ENCODE data around the gene IL12RB2. TPM values are rescaled to one million over a fixed set of nuclear protein-coding genes. Genes with fewer than 3 reads are reported as not detected.

IL12RB2 gene
- total and polyA plus RNA-seq, 2 experiments from 2014 or later, result 0.79 to 1.7 TPM

DNA sequence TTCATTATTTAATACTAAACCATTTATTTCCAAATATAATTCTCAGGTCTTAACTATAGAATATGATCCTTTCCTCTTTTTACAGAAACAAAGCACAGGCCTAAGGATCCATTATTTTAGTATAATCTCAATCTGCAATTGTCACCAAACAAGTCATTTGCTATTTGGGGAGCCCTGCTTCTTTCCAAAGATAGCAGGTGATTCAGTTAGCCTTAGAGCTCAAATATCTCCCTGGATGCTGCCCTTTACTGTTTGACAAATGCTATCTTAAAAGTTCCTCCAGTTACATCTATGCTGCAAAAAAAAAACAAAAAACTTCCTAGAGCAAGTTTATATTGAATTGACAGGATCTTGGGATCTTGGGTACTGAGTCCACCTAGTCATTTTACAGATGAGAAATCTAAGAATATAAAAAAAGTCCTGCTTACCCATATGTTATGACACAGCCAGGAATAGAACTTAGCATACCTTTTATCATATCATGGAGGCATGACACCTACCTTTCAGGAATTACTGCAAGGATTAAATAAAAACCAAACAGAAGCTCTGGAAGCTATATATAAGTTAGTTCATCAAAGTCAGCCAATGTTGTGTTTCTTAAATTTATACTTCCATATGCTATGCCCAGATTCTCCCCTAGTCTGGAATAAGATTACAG lies 113.3 kb downstream of the IL12RB2 start:
- peaks cover 98% of the 10 kb centered on the region for H4K20me1 ChIP-seq (replicated peaks; ENCODE audit: insufficient read depth)
- H3F3A ChIP-seq (replicated peaks; ENCODE audit: low read depth), result peaks cover 12% of the 10 kb centered on the region
- no peak overlapping the region for H2AFZ ChIP-seq
- peaks cover 96% of the 10 kb centered on the region for H3K36me3 ChIP-seq (ENCODE audit: insufficient read depth)
- no peak; the same call in 1 of the 2 replicates for TF ChIP-seq POLR2AphosphoS5 (IDR thresholded peaks at IDR 0.05; ENCODE audit: low read depth)
- TF ChIP-seq, protein P1, sequence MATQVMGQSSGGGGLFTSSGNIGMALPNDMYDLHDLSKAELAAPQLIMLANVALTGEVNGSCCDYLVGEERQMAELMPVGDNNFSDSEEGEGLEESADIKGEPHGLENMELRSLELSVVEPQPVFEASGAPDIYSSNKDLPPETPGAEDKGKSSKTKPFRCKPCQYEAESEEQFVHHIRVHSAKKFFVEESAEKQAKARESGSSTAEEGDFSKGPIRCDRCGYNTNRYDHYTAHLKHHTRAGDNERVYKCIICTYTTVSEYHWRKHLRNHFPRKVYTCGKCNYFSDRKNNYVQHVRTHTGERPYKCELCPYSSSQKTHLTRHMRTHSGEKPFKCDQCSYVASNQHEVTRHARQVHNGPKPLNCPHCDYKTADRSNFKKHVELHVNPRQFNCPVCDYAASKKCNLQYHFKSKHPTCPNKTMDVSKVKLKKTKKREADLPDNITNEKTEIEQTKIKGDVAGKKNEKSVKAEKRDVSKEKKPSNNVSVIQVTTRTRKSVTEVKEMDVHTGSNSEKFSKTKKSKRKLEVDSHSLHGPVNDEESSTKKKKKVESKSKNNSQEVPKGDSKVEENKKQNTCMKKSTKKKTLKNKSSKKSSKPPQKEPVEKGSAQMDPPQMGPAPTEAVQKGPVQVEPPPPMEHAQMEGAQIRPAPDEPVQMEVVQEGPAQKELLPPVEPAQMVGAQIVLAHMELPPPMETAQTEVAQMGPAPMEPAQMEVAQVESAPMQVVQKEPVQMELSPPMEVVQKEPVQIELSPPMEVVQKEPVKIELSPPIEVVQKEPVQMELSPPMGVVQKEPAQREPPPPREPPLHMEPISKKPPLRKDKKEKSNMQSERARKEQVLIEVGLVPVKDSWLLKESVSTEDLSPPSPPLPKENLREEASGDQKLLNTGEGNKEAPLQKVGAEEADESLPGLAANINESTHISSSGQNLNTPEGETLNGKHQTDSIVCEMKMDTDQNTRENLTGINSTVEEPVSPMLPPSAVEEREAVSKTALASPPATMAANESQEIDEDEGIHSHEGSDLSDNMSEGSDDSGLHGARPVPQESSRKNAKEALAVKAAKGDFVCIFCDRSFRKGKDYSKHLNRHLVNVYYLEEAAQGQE (IDR thresholded peaks at IDR 0.05; ENCODE audit: unreplicated experiment), result no peak
- TF ChIP-seq EZH2phosphoT487 (IDR thresholded peaks at IDR 0.05; ENCODE audit: unreplicated experiment), result no peak
- no peak for TF ChIP-seq ZNF114 (CRISPR knock-in tag; IDR thresholded peaks at IDR 0.05)
- no peak for TF ChIP-seq ETS1 (IDR thresholded peaks at IDR 0.05)
- TF ChIP-seq NANOG (IDR thresholded peaks at IDR 0.05; ENCODE audit: borderline replicate concordance), result no peak
- DNase-seq (ENCODE audit: low spot score) (no peak), ATAC-seq (no peak)
- no peaks in the 10 kb centered on the region for H3K27me3 ChIP-seq (ENCODE audit: insufficient read depth)
- H3K36me3 Mint-ChIP-seq (ENCODE audit: low read depth), result peaks cover 99% of the 10 kb centered on the region
- H3K27me3 Mint-ChIP-seq (ENCODE audit: insufficient read depth, low read depth, poor library complexity), result peaks cover under 1% of the 10 kb centered on the region
- no peak overlapping the region for H3K4me2 ChIP-seq
- no peak overlapping the region for H3K4me3 ChIP-seq
- no peak overlapping the region; the same call in 2 of the 3 replicates for H3K4me3 Mint-ChIP-seq
- H3K79me2 ChIP-seq (replicated peaks; ENCODE audit: insufficient read depth), result peaks cover 100% of the 10 kb centered on the region
- H3K9me2 ChIP-seq (ENCODE audit: insufficient read depth), result no peaks in the 10 kb centered on the region
- H3K9me3 Mint-ChIP-seq, result no peaks in the 10 kb centered on the region
- peaks cover 17% of the 10 kb centered on the region for H3K4me1 Mint-ChIP-seq
- no peak overlapping the region for H3K27ac ChIP-seq (ENCODE audit: low read depth)
- no peak overlapping the region; the same call in 1 of the 2 replicates for H3K27ac Mint-ChIP-seq
- no peaks in the 10 kb centered on the region for H3K4me1 ChIP-seq (ENCODE audit: insufficient read depth)

- Histone ChIP-seq H3K27me3 (ENCODE audit: insufficient read depth) (no peaks in the 10 kb centered on the region), H3K4me1 (ENCODE audit: insufficient read depth) (peaks cover 27% of the 10 kb centered on the region), H3K4me3 (peak overlapping the region; percentile 66), H4K20me1 (replicated peaks; ENCODE audit: insufficient read depth) (peaks cover 68% of the 10 kb centered on the region), H3K4me2 (peak overlapping the region; percentile 89), H3K36me3 (ENCODE audit: insufficient read depth) (peaks cover 41% of the 10 kb centered on the region), H3K79me2 (replicated peaks; ENCODE audit: insufficient read depth) (peaks cover 77% of the 10 kb centered on the region), H3K27ac (ENCODE audit: low read depth) (no peak overlapping the region), H3K9me2 (ENCODE audit: insufficient read depth) (no peaks in the 10 kb centered on the region), H3F3A (replicated peaks; ENCODE audit: low read depth) (no peaks in the 10 kb centered on the region), H2AFZ (no peak overlapping the region)
- Mint-ChIP-seq H3K9me3 (no peaks in the 10 kb centered on the region; the same call in 2 of the 3 replicates), H3K4me1 (peaks cover 40% of the 10 kb centered on the region), H3K27ac (no peak overlapping the region), H3K4me3 (peak overlapping the region; percentile 87), H3K27me3 (ENCODE audit: insufficient read depth, low read depth, poor library complexity) (peaks cover 23% of the 10 kb centered on the region), H3K36me3 (ENCODE audit: low read depth) (peaks cover 76% of the 10 kb centered on the region)
- DNase-seq (ENCODE audit: low spot score) (no peak), ATAC-seq (no peak)
- TF ChIP-seq NANOG (IDR thresholded peaks at IDR 0.05; ENCODE audit: borderline replicate concordance) (no peak), STAT1 (IDR thresholded peaks at IDR 0.05; ENCODE audit: unreplicated experiment) (no peak), JUNB (IDR thresholded peaks at IDR 0.05; ENCODE audit: unreplicated experiment) (no peak), ZNF331 (CRISPR knock-in tag; IDR thresholded peaks at IDR 0.05; ENCODE audit: low read depth) (no peak), ZNF462 (CRISPR knock-in tag; IDR thresholded peaks at IDR 0.05) (no peak), CREB1 (CRISPR knock-in tag; IDR thresholded peaks at IDR 0.05; ENCODE audit: low read depth) (no peak), POLR2AphosphoS5 (IDR thresholded peaks at IDR 0.05; ENCODE audit: low read depth) (no peak)
Measured at GRCh38 chr1:67427465-67427864, 119.8 kb downstream of the IL12RB2 start.
